GM21367 (cell line): Measurements from ENCODE around the gene CNNM3.
A peak's percentile ranks its signal among the peaks of the same experiment; 100 is the strongest.

Source experiments
- ATAC-seq: cut with Tn5 transposase; IDR thresholded peaks from one replicate; pipeline ENCODE4 v1.9.1; 2021; ENCODE audit not compliant: unreplicated experiment

CNNM3 gene

DNA sequence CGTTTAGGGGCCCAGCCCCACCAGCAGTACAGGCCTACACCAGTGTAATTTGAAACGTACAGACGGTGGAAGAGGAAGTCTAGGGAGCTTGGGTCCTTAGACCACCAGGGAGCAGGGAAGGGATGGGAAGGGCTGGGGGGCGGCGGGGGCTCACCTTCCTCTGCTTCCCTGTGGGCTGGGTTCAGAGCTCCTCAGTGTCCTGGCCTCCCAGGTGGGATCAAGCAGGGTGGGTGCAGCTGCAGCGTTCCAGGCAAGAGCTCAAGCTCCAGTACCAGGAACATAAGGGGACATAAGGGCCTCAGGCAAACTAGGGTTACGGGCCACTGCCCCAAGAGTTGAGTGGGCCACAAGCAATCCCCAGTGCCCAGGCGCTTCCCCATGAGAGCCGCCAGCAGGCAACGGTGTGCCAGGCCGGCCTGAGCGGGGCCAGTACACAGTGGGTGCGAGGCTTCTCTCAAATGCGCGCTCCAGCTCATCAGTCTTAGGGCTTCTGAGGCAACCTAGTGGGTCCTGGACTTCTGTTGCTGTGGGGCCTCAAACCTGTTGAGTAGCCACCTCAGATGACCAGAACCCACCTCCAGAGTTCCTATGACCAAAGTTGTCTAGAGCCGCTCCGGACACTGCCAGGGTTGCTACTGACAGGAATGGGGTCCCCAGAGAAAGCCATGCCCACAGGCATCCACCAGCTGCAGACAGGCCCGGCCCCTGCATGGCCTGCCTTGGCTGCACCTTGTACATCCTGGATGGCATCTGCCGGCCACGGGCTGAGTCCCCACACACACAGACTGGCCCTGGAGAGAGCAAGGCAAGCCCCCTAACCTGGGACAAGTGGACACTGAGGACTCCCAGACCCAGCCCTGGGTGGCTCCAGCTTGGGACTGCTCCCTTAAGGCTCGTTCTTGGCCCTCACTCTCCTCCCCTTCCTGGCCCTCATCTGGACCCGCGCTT is 22.6 kb downstream of the CNNM3 start:
- no peak for ATAC-seq

- ATAC-seq = no peak
Observed at GRCh38 chr2:96839293-96839874, 23.3 kb downstream of the CNNM3 start.

GRCh38 chr2:96839875-96840850 is 24.1 kb downstream of the CNNM3 start:
- no peak for ATAC-seq

DNA sequence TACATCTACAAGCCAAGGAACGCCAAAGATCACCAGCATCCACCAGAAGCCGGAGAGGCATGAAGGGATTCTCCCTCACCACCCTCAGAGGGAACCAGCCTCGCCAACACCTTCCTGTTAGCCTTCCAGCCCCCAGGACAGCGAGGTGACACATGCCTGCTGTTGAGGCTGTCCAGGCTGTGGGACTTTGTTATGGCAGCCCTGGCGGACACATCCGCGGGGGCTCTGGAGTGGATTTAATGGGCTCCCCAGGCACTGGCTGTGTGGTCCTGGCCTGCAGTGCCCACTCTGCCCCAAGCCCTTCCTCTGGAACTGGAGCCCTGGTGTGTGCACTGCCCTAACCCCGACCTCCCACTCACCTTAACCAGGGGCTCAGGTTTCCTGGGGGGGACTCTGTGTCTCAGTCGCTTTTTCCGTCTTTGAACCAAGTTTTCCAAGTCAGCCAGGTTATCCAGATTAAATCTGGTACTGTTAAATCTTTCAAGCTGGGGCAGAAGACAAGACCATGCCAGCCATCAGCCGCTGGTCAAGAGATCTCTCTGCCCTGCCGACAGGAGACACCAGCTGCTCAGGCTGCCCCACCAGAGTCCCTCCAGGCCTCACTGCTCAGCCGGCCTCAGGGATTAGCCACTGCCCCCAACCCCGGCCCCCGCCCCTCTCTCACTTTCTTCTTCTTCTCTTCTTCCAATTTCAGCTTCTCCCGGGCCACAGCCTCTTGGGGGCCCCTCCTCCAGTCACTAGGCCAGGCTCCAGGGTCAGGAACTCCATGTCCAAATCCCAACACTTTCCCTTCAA is 25.8 kb downstream of the CNNM3 start:
- no peak for ATAC-seq

- ATAC-seq = no peak
Observed at GRCh38 chr2:96842600-96842999, 26.5 kb downstream of the CNNM3 start.

DNA sequence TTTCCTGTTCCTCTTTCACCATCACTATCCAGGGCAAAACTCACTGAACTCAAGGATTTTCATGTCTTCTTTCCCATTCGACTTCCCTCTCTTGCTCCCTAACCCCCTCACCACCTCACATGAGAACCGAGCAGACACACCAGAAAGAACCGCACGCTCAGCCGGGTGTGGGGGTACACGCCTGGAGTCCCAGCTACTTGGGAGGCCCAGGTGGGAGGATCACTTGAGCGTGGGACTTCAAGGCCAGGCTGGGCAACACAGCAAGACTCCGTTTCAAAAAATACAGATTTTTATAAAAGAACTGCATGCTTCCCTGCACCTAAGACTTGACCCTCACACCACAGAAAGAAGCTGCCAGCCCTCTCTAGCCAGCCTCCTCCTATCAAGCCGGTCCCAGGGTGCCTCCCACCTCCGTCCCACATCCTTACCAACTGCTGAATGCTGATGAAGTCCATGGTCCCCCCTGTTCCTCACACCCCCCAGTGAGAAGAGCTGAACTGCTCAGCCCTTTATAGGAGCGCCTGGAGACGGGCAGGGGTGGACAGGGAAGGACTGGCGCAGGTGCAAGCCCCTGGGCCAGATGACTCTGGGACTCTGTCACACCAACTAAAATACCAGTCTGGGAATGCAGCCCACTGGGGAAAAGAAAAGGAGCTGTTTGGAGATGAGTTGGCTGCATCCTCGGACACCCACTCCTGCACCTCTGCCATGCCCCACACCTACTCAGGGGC is 27.6 kb downstream of the CNNM3 start, which contains the start of gene ANKRD23:
Gene ANKRD23 (minus strand): TSS at position 484 of the 731 bp plus-strand sequence. CDS start 29 bp downstream, at position 455.
- no peak for ATAC-seq

DNA sequence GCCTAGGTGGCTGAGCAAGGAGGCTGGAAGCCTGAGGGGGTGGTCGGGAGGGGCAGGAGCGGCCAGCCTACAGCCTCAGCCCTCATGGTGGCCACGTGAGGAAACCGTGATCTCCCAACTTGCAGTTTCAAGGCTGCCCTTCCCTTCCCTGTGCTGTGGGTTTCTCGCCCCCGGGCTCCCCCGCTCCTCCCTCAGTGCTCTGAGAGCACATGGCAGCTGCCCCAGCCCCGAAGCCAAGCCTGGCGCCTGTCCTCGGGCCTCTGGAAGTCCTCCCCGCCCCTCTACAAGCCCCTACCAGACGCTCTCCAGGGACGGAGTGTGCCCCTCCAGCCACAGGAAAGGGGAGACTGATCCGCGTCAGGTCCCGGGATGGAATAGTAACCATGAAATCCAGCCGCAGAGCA is 28.3 kb downstream of the CNNM3 start:
- no peak for ATAC-seq

DNA sequence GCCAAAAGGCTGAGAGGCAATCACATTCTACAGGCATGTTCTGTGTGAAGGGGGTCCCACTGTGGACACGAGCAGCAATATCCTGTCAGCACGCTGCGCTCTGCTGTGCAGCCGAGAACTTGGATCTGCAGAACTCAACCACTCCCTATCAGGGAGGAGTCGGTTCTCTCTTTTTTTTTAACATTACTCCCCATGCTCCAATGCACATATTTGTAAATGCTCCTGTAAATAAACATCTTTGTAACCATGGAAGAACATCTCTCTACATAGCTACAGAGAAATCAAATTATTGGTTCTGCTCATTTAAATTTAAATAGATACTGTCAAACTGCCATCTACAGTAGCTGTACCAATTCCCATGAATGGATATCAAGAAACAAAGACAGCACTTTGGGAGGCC is 30.8 kb downstream of the CNNM3 start:
- no peak for ATAC-seq

GRCh38 chr2:96847586-96847985 is 31.5 kb downstream of the CNNM3 start:
- ATAC-seq = no peak

DNA sequence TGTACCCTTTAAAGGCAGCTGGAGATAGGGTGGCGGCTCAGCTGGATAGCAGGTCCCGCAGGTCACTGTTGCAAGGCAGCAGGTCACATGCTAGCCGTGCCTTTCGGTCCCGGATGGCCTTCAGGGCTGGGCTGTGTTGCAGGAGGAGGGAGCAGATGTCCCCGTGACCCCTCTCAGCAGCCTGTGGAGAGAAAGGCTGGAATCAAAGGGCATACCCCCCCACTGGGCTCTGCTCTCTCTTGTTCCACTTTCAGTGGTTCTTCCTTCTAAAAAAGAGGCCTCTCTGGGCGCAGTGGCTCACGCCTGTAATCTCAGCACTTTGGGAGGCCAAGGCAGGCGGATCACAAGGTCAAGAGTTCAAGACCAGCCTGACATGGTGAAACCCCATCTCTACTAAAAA is 32.2 kb downstream of the CNNM3 start:
- no peak for ATAC-seq

- ATAC-seq = no peak
Observed at GRCh38 chr2:96852667-96853066, 36.6 kb downstream of the CNNM3 start.

DNA sequence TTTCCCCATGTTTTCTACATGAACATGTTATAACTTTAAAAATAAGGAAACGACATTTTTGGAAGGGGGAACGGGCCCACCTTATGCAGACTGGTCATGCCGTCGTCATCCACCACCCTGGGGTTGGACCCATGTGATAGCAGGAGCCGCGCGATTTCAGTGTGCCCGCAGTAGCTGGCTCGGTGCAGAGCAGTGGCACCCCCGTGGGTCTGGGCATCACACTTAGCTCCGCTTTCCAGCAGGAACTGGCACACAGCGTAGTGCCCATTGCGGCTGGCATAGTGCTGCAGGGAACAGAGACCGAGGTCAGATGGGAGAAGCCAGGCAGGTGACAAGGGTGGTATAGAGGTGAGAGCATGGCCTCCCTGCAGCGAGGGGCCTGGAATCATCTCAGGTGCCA is 37.3 kb downstream of the CNNM3 start:
- no peak for ATAC-seq

DNA sequence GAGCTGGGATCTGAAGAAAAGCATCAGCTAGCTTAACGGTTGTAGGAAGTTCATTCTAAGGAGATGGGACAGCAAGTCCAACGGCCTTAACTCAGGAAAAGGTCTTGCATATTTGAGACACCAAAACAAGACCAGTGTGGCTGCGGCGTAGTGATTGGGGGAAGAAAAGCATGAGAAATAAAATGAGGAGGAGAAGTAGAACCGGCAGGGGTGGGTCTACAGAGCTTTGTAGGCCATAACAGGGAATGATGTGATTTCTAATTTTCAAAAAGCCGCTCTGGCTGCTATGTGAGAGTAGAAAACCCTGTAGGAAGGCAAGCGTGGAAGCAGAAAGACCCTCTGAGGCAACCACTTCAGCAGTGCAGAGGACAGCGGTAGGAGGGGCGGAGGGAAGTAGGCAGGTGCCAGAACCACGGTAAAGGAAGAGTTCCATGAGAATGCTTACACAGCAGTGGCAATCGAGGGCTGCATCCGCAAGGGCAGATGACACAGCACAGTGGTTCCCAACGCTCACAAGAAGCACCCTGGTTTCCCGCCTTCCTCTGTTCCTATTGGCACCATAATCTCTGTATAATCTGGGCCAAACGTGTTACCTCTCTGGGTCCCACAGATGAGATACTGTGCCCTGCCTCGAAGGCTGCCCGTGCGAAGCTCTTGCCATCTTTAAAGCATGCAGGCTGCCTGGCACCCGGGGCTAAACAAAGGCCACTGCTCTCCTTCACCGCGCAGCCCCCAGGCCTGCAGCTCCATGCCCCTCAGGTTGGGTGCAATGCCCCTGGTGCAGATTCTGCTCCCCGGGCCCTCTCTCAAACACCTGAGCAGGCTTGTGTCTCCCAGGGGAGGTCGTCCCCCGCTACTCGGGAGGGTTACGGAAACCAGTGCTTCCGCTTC is 41.0 kb downstream of the CNNM3 start:
- ATAC-seq = peak; percentile 23

DNA sequence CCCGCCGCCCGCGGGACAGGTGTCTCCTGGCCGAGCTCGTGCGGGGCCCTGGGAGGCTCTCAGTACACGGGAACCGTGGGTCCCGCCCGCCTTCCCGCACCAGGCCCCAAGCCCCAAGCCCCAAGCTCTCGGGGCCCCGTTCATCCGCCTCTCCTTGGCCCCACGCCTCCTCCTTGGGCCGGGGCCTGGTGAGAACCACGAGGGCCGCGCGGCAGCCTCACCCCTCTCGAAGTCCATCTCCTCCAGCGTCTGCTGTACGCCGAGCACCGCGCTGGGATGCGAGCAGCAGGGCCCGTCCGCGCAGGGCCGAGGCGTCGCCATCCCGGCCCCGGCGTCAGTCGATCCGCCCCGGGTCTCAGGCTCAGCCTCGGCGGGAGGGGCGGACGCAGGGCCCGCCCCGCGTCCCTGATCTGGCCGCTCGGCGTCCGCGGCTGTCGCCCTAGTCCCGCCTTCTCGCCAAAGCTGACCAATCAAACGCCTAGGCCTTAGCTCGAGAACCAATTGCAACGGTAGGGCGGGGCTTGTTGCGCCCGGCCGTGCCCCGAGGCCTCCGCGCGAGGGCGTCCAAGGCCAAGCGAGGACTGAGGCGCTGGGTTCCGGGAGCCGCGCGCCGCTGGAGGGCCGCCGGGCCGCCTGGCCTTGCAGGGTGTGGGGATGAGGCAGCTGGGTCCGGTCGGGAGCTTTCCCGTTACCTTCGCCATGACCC is 41.8 kb downstream of the CNNM3 start, which contains the start of gene ANKRD39:
Gene ANKRD39 (minus strand): TSS at position 350 of the 706 bp plus-strand sequence. CDS start 29 bp downstream, at position 321.
- peak; percentile 85 for ATAC-seq

DNA sequence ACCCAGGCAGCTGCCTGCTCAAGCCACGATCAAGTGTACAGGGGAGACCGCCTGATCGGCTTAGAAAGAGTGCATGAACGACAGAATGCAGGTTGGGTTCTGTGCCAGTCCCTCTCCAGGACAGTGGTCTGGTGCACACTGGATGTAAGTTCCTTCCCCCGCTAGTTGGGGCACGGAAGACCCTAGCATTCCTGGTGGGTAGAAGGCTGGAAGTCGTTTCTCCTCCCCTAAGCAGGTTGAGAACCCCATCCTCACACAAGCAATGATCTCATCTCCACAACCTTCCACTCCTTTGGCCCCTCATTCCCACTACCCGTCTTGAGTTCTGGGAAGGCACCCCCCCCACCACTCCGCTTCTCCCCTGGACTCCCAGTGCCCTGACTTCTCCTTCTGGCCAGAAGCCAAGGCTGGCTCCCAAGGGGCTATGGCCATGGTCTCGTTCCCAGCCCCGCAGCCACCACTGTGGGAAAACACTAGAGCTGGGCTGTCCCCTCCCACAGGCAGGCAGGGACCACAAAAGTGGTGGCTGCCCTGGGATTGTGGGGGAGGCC is 43.1 kb downstream of the CNNM3 start:
- ATAC-seq = no peak

DNA sequence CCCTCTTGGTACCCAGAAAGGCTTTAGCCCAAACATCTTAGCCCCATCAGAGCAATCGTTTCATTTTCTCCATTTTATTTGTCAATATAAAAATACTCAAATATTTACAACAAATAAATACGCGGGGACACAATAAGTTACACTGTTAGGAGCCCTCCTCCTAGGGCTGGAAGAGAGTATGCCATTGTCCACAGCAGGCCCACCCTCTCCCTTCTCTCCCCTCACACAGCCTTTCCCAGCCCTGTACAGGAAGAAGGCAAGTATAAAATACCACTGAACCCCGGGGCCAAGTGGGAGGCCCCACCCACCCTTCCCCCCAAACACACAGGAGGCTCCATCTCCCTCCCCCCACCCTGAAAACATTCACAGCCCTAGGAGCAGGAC is 43.6 kb downstream of the CNNM3 start:
- no peak for ATAC-seq
